GM18951 (cell line): ENCODE results near the gene ACOT8.

Experiments used
- POLR2A ChIP-seq: IDR thresholded peaks from 4 replicates; pipeline ENCODE4 v1.6.1; 2011; ENCODE audit warnings: mild to moderate bottlenecking; ENCODE audit not compliant: insufficient read length, insufficient read depth; ENCODE audit errors: extremely low read depth
- in situ Hi-C: fragments of 300-500 bp; cut with MboI; formaldehyde crosslinking; loops from one replicate; pipeline ENCODE4 v1.12.0; 2022; ENCODE audit warnings: low sequenced_read_pairs, mixed read lengths, inconsistent platforms; ENCODE audit not compliant: unreplicated experiment

Gene ACOT8

DNA sequence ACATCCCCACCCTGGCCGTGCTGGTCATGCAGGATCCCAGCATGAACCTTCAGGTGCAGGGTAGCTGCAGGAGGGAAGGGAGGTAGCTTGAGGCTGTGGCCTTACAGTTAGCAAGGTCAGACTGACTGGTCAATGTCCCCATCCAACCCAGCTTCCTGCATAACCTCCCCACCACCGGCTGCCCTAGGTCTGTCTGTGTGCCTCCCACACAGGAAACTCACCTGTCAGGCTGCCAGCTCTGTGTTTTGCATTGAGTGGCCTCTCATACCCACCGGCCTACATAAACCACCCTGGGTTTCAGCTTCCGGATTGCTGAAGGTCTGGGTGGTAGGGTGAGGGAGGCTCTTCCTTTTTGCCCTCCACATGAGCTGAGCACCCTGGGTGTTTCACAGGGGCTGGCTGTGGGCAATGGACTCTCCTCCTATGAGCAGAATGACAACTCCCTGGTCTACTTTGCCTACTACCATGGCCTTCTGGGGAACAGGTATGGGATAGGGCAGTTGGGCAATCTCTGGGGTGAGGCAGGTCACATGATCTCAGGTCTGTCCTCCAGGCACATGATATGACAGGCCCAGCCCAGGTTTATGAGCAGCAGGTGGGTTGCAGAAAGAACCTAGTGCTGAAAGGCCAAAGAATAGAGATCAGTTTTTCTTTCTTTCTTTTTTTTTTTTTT, 35.8 kb upstream of the ACOT8 start:
- TF ChIP-seq POLR2A, result no peak
- in situ Hi-C loops, result no loop called here

DNA sequence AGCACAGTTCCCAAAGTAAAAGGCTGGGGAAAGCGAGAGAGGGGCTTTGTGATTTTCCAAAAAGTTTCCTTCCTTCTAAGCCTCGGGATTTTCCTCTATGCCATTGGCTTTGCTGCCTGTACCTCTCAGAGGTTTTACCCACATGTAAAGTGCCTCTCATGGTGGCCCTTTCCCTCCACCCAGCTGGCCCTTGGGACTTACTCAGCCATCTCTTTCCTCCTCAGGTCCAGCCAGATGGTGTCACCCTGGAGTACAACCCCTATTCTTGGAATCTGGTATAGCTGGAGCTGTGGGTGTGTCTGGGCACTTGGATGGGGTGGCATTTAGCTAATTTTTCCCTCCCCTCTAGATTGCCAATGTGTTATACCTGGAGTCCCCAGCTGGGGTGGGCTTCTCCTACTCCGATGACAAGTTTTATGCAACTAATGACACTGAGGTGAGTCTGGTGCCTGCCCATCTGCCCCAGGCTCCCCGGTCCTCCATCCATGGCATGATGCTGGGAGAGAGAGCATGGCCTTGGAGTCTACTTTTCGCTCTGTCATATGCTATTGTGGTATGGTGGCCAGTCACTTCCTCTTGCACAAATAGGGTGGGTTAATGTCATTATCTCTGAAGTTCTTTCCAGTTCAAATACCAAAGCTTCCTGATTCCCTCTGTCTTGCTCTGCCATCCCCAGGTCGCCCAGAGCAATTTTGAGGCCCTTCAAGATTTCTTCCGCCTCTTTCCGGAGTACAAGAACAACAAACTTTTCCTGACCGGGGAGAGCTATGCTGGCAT, 35.0 kb upstream of the ACOT8 start:
- no peak for TF ChIP-seq POLR2A
- in situ Hi-C loops, result no loop called here

DNA sequence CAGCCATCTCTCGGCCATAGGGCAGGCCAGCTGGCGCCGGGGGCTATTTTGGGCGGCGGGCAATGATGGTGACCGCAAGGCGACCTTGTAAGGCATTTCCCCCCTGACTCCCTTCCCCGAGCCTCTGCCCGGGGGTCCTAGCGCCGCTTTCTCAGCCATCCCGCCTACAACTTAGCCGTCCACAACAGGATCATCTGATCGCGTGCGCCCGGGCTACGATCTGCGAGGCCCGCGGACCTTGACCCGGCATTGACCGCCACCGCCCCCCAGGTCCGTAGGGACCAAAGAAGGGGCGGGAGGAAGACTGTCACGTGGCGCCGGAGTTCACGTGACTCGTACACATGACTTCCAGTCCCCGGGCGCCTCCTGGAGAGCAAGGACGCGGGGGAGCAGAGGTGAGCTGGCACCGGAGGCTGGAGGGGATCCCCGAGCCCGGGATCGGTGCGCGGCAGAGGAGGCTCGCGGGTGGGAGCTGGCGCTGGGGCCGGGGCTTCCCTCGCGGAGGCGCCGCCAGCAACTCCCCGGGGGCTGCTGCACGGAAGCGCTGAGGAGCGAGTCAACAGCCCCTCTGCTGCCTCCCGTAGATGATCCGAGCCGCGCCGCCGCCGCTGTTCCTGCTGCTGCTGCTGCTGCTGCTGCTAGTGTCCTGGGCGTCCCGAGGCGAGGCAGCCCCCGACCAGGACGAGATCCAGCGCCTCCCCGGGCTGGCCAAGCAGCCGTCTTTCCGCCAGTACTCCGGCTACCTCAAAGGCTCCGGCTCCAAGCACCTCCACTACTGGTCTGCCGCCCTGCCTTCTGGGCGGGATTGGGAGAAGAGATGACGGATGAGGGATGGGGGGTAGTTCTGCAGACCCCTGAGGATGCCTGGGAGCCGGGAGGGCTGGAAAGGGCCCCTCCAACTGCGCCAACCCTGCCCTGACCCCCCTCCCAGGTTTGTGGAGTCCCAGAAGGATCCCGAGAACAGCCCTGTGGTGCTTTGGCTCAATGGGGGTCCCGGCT, 34.1 kb upstream of the ACOT8 start, which contains the start of the genes CTSA and NEURL2:
Gene CTSA (plus strand): TSS at position 351 of the 999 bp plus-strand sequence. CDS start 234 bp downstream, at position 585.
Gene NEURL2 (minus strand): TSS at position 224 of the 999 bp plus-strand sequence. CDS start 217 bp downstream, at position 7.
- in situ Hi-C loops, result no loop called here
- TF ChIP-seq POLR2A, result peak; percentile 81

DNA sequence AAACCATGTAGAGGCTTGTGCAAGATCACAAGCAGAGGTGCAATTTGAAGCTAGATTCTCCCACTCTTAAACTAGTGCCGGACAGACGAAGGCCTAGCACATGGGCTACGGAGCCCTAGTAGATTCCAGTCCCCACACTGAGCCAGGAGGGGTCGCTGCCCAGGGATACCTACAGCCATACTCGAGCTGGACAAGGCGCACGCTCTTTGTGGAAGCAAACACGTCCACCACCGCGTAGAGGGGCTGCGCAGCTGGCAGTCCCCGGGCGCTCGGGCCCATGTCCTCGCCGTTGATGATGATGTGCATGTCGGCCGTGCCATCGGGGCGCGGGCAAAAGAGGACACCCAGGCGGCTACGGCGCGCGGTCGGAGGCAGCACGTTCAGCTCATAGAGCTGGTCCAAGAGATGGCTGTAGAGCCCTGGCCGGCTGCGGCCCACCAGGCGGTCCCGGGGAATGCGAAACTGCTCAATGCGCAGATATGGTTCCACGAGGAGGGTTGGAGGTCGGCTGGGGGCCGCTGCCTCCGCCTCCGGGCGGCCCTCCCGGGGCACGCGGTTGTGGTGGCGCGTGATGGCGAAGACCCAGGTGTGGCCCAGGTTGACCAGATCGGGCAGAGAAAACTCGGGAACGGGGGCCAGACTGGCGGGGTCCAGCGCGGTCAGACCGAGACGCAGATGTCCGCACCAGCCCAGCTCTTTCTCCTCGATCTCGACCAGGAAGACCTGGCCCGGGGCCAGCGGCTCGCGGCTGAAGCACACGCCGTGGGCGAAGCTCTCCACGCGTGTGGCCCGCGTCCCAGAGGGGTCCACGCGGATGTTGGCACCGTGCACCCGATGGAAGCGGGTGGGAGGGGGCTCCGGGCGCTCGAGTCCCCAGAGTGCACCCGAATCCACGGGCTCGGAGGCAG, 33.1 kb upstream of the ACOT8 start:
- TF ChIP-seq POLR2A, result peak; percentile 33
- in situ Hi-C loops, result no loop called here

DNA sequence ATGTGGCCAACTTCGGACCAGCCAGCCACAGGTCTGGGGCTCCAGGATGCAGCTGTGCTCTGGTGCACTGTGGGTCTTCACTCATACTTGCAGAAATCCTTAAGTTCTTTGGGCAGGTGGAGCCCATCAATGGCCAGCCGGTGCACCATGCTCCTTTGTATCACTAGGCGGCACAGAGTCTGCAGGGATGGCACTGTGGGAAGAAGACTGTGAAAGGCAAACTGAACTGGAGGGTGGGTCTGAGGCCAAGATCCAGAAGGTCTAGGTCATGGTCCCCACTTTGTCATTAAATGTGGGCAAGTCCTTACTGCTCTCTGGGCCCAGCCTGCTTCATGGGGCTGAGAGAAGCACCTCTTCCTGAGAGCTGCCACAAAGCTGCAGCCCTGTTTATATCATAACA, 31.5 kb upstream of the ACOT8 start:
- TF ChIP-seq POLR2A, result no peak
- in situ Hi-C loops, result no loop called here

DNA sequence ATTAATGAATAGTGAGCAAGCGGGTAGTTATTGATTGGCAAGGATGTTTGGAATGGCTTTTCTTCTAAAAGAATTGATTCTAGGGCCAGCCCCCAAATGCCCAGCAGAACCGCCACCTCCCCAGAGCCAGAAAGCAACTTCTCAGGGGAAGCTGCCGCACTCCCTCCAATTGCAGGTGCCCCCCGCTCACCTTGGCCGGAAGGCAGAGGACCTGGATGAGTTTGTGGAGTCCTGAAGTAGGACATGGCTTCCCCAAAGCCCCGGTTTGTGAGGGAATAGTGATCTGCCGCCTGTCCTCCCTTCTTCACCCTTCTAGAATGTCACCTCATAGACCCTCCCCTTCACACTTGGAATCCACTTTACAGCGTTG, 30.1 kb upstream of the ACOT8 start, which contains the start of gene SPATA25:
Gene SPATA25 (minus strand): TSS at position 277 of the 370 bp plus-strand sequence. CDS start 32 bp downstream, at position 245.
- in situ Hi-C loops, result no loop called here
- TF ChIP-seq POLR2A, result no peak

DNA sequence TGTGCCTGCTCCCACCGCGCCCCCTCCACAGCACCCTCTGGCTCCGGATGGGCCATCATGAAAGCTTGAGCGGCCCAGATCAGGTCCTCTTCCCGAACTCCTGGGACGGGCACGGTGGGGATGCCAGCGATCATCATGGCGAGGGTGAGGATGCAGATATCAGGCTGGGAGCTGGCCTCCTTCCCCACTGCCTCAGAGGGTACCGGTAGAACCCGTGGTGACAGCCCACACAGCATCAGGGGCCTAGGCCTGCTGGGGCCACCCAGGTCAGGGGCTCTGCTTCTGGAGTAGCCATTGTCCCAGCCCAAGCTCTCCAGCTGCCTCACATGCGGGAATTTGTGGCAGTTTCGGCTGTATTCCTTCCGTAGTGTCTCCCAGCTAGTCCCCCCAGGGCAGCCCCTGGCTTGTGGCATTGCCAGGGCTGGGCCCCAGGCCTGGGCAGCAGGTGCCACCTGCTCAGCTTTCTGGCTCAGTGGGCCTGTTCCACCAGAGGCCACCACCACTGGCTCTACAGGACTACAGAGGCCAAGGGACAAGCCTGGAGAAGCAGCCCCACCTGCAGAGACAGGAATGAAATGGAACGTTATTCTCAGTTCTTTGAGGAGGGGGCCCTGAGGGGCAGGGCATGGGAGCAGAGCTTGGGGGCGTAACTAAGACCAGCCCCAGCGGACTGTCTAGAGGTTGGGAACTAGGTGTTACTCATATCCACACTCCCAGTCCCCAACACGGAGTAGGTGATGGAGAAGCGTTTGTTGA, 29.6 kb upstream of the ACOT8 start:
- no peak for TF ChIP-seq POLR2A
- in situ Hi-C loops, result no loop called here

DNA sequence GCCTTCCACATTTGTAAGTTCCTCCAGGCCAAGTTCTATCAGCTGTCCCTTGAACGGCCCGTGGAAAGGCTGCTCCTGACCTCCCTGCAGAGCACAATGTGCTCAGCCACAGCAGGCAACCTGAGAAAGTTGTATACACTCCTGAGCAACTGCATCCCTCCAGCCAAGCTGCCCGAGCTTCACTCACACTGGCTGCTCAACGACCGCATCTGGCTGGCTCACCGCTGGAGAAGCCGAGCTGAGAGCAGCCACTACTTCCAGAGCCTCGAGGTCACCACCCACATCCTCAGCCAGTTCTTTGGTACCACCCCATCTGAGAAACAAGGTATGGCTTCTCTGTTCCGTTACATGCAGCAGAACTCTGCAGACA, 25.9 kb upstream of the ACOT8 start:
- in situ Hi-C loops, result no loop called here
- no peak for TF ChIP-seq POLR2A

DNA sequence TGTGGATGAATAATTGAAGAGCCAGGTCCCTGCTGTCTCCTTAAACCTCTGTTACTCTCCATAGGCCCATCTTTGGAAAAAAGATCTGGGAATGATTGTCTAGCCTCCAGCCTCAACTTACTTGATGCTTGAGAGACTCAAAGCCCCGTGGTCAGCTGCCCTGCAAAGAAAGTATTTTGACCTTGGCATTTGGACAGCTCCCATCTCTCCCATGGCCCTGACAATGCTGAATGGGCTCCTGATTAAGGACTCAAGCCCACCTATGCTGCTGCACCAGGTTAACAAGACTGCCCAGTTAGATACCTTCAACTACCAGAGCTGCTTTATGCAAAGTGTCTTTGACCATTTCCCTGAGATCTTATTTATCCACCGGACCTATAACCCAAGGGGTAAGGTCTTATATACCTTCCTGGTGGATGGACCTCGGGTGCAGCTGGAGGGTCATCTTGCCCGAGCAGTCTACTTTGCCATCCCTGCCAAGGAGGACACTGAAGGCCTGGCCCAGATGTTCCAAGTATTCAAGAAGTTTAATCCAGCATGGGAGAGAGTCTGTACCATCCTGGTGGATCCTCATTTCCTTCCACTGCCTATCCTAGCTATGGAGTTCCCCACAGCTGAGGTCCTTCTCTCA, 25.4 kb upstream of the ACOT8 start:
- TF ChIP-seq POLR2A, result no peak
- in situ Hi-C loops, result no loop called here

DNA sequence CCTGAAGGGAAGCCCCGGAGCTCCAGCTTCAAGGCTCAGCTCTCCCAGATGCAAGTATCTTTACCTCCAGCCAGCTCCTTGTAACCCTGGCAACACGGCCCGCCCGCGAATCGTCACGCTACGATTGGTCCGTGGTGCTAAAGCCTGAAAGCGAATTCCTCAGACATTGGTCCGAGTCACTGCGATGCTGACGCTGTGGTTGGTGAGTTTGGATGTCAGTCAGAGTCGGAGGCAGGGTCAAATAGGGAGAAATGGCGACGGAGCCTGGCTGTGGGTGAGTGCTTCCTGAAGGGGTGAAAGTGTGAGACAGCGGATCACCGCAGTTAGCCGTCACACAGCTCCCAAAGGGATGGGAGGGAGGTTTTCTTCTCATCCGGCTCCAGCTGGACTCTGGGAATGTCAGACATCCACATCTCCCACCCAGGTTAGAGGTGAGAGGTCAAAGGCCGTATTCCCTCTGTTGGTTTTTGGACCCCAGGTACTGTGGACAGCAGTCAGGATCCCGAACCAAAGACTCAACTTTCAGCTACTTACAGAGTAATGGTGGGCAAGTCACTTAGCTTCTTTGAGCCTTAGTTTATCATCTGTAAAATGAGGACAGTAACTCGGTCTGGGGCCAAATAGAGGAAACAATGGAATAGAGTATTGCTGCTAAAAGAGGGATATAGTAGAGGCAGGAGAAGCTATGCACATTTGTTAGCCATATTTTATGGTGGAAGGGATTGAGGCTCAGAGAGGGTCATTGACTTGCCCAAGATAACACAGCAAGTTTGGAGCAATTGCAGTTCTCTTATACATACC, 24.0 kb upstream of the ACOT8 start, which contains the start of gene ZSWIM1:
Gene ZSWIM1 (plus strand): TSS at position 240 of the 801 bp plus-strand sequence. CDS start 1,366 bp downstream, outside the sequence.
- peak; percentile 86 for TF ChIP-seq POLR2A
- in situ Hi-C loops, result no loop called here
